K562 (cell line): ENCODE results near the gene AKAP6. TPM values are rescaled to one million over a fixed set of nuclear protein-coding genes. Genes with fewer than 3 reads are reported as not detected.

Source experiments
- ATAC-seq: fragments of 200-7000 bp; cut with Tn5 transposase; 3 replicates; pipeline ENCODE4 v1.9.1; 2020; ENCODE audit warnings: moderate library complexity
- BruUV-seq: library from RNA; stranded (reverse); fragments of 400-500 nt; replicated peaks from 2 replicates; lab custom pipeline; 2021; lab: Mats Ljungman, UMichigan
- CTCF ChIA-PET: fragments of 300-600 bp; formaldehyde crosslinking; extraction: SDS; loops from one replicate; lab custom pipeline; 2021; ENCODE audit warnings: low intra/inter-chr PET ratio; lab: Yijun Ruan, JAX
- POLR2A ChIA-PET: fragments of 300-600, 350-650 bp; sonication (Branson Sonifier 250); formaldehyde crosslinking; extraction: SDS; loops from one replicate; lab custom pipeline; 2021; ENCODE audit warnings: antibody characterized with exemption, inconsistent platforms; lab: Yijun Ruan, JAX
- DNase-seq, 4 experiments: peaks; one replicate each; pipeline versions ENCODE4 v3.0.0 to v3.0.0-alpha.2; 2011 to 2018; ENCODE audit warnings: low spot score in 3 of 4, mixed read lengths in 3 of 4; ENCODE audit errors: extremely low read depth in 1 of 4
- FAIRE-seq: peaks from 2 replicates; lab custom pipeline; 2011; peaks lifted over from hg19 to GRCh38; lab: Jason Lieb, UNC
- H2AFZ ChIP-seq: 2 replicates; pipeline ENCODE4 v1.6.0; 2011; ENCODE audit warnings: low read depth, low read length, control low read depth, inconsistent platforms
- H3K27ac ChIP-seq: fragments of 200-600 bp; 3 replicates; pipeline ENCODE4 v1.8.0; 2011; ENCODE audit warnings: low read depth, mild to moderate bottlenecking, control low read depth, inconsistent platforms, low read length, moderate library complexity, mixed read lengths; ENCODE audit errors: extremely low read depth
- H3K27me3 ChIP-seq, 2 experiments: fragments of 300-600 bp in 1 of 2; 2 replicates in 1 of 2; 3 replicates in 1 of 2; pipeline versions ENCODE4 v1.6.0 to v1.8.0; 2011; ENCODE audit warnings: inconsistent platforms in 2 of 2, low read length in 2 of 2, mild to moderate bottlenecking in 1 of 2, mixed read lengths in 1 of 2, moderate library complexity in 1 of 2; ENCODE audit not compliant: control insufficient read depth in 2 of 2, insufficient read depth in 2 of 2
- H3K36me3 ChIP-seq: fragments of 300-600 bp; 3 replicates; pipeline ENCODE4 v1.8.0; 2011; ENCODE audit warnings: mild to moderate bottlenecking, low read length, inconsistent platforms; ENCODE audit not compliant: control insufficient read depth, insufficient read depth
- H3K4me1 ChIP-seq, 2 experiments: fragments of 200-600 bp in 1 of 2; replicated peaks in 1 of 2; 2 replicates in 1 of 2; 3 replicates in 1 of 2; pipeline versions ENCODE4 v1.5.1 to v1.8.0; 2011; ENCODE audit warnings: inconsistent platforms in 2 of 2, low read length in 2 of 2, mild to moderate bottlenecking in 1 of 2, mixed read lengths in 1 of 2, moderate library complexity in 1 of 2; ENCODE audit not compliant: control insufficient read depth in 2 of 2, insufficient read depth in 2 of 2
- H3K4me2 ChIP-seq: 2 replicates; pipeline ENCODE4 v1.6.1; 2011; ENCODE audit warnings: low read length, control low read depth, inconsistent platforms, mixed read lengths; ENCODE audit not compliant: insufficient read depth
- H3K4me3 ChIP-seq: fragments of 200-600 bp; sonication (generic), shearing (Covaris generic); 2 replicates; pipeline ENCODE4 v1.5.1; 2016; ENCODE audit warnings: control low read depth, inconsistent platforms
- H3K79me2 ChIP-seq: fragments of 200-600 bp; 3 replicates; pipeline ENCODE4 v1.8.0; 2011; ENCODE audit warnings: low read length, inconsistent platforms; ENCODE audit not compliant: control insufficient read depth, insufficient read depth
- H3K9ac ChIP-seq, 2 experiments: 2 replicates each; pipeline versions ENCODE4 v1.6.0 to v1.6.1; 2011; ENCODE audit warnings: low read depth in 2 of 2, low read length in 2 of 2, control low read depth in 1 of 2, inconsistent platforms in 1 of 2, mild to moderate bottlenecking in 1 of 2, mixed read lengths in 1 of 2; ENCODE audit not compliant: insufficient read depth in 1 of 2
- H3K9me1 ChIP-seq: one replicate; pipeline ENCODE4 v1.6.0; 2011; ENCODE audit warnings: inconsistent platforms, mild to moderate bottlenecking, low read length, moderate library complexity; ENCODE audit not compliant: control insufficient read depth, insufficient read depth
- H3K9me3 ChIP-seq: replicated peaks from 2 replicates; pipeline ENCODE4 v1.5.1; 2011; ENCODE audit warnings: low read depth, low read length, inconsistent platforms; ENCODE audit not compliant: control insufficient read depth, insufficient read depth
- H4K20me1 ChIP-seq: replicated peaks from 2 replicates; pipeline ENCODE4 v1.6.1; 2011; ENCODE audit warnings: low read length, inconsistent platforms, mixed read lengths; ENCODE audit not compliant: control insufficient read depth, insufficient read depth
- ATF2 ChIP-seq: sonication (generic); formaldehyde crosslinking; IDR thresholded peaks from 2 replicates; pipeline ENCODE4 v1.8.1; 2022; ENCODE audit warnings: missing genetic modification reagents
- CCAR2 ChIP-seq: fragments of 200-400 bp; formaldehyde crosslinking; IDR thresholded peaks from 2 replicates; pipeline ENCODE4 v1.6.1; 2017; ENCODE audit warnings: mild to moderate bottlenecking, low read depth, low read length
- CXXC5 ChIP-seq: fragments of 250-450 bp; sonication (Bioruptor Pico); IDR thresholded peaks from 2 replicates; pipeline ENCODE4 v1.8.0; 2022; ENCODE audit warnings: inconsistent platforms, mild to moderate bottlenecking, moderate library complexity
- EGR1 ChIP-seq: fragments of 450-650 bp; conservative IDR thresholded peaks from 2 replicates; pipeline ENCODE4 v1.6.1; 2017; ENCODE audit warnings: mild to moderate bottlenecking
- FOSL1 ChIP-seq: fragments of 200-800 bp; sonication (Bioruptor generic); conservative IDR thresholded peaks from 2 replicates; pipeline ENCODE4 v1.6.1; 2016; ENCODE audit warnings: missing genetic modification characterization, missing compliant biosample characterization
- FOXJ2 ChIP-seq: fragments of 200-800 bp; sonication (Bioruptor generic); IDR thresholded peaks from 2 replicates; pipeline ENCODE4 v1.6.1; 2016; ENCODE audit warnings: missing genetic modification characterization, missing compliant biosample characterization
- MCM3 ChIP-seq: fragments of 450-650 bp; IDR thresholded peaks from 2 replicates; pipeline ENCODE4 v1.6.1; 2016
- MEF2D ChIP-seq: conservative IDR thresholded peaks from 2 replicates; pipeline ENCODE4 v1.6.1; 2016; ENCODE audit warnings: low read depth, missing genetic modification characterization, missing compliant biosample characterization
- NFE2 ChIP-seq: IDR thresholded peaks from 2 replicates; pipeline ENCODE4 v1.6.1; 2014; ENCODE audit warnings: antibody characterized with exemption, low read depth
- PHF20 ChIP-seq: fragments of 450-650 bp; IDR thresholded peaks from 2 replicates; pipeline ENCODE4 v1.6.1; 2018; ENCODE audit not compliant: partially characterized antibody
- POLR2B ChIP-seq: fragments of 450-650 bp; IDR thresholded peaks from 2 replicates; pipeline ENCODE4 v1.6.1; 2018; ENCODE audit warnings: low read depth; ENCODE audit not compliant: partially characterized antibody
- ZNF324 ChIP-seq: fragments of 250-450 bp; sonication (Bioruptor Pico); IDR thresholded peaks from 2 replicates; pipeline ENCODE4 v1.4.0; 2020; ENCODE audit warnings: mild to moderate bottlenecking
- ZNF764 ChIP-seq: fragments of 250-450 bp; sonication (Bioruptor Pico); IDR thresholded peaks from 2 replicates; pipeline ENCODE4 v1.4.0; 2020; ENCODE audit warnings: low read depth, mild to moderate bottlenecking, moderate library complexity
- WGBS: fragments of 100-300 bp; shearing (Covaris generic); methylation state at CpG from one replicate; pipeline ENCODE4 v1.1.6; 2016; ENCODE audit warnings: low coverage, mixed read lengths; ENCODE audit not compliant: insufficient coverage; ENCODE audit errors: missing lambda C conversion rate; 5-methylcytosine and 5-hydroxymethylcytosine counted together
- in situ Hi-C: fragments of 300-500 bp; cut with MboI; formaldehyde crosslinking; loops from 4 replicates; pipeline ENCODE4 v1.15.0; 2018; ENCODE audit warnings: inconsistent platforms, mixed read lengths
- intact Hi-C: fragments of 100-400 bp; cut with micrococcal nuclease; formaldehyde crosslinking; loops from 2 replicates; pipeline ENCODE4 v1.14.2; 2022
- polyA plus RNA-seq, 8 experiments: library from polyadenylated mRNA; depleted of rRNA in 4 of 8; stranded (reverse) in 5 of 8; unstranded in 3 of 8; fragments of >200 nt; fragmentation: Nextera tagmentation in 2 of 8; fragmentation: Illumina TruSeq in 1 of 8; extraction: Ambion mirVana in 2 of 8; extraction: Trizol in 1 of 8; gene quantifications; 2 replicates each; pipeline versions ENCODE4 v1.2.1 to v1.2.3, GENCODE V29; 2011 to 2014; ENCODE audit warnings: inconsistent platforms in 1 of 8, missing spikeins in 1 of 8
- total RNA-seq, 7 experiments: library from RNA; depleted of rRNA in 6 of 7; stranded (reverse); fragments of >200 nt in 6 of 7; fragmentation: Illumina TruSeq in 2 of 7; extraction: Trizol in 2 of 7; gene quantifications; 2 replicates each; pipeline versions ENCODE4 v1.2.1 to v1.2.3, GENCODE V29; 2011 to 2021; ENCODE audit warnings: low replicate concordance in 1 of 7

AKAP6 gene
- total and polyA plus RNA-seq, 9 of the 15 experiments (the other 6 are each of a cell fraction or from before 2014, with no cell fraction given): 0.03 to 1.7 (median 0.48) TPM

GRCh38 chr14:32430326-32430725 is 101.2 kb downstream of the AKAP6 start:
- DNase-seq (peak in 2 of 4 experiments; percentile 10 to 19), ATAC-seq (peak; percentile 28; the same call in 2 of the 3 replicates), FAIRE-seq (peak; percentile 61)
- no peak for TF ChIP-seq CXXC5 (CRISPR knock-in tag)
- peak; percentile 40; the same call in 1 of the 2 replicates for TF ChIP-seq NFE2
- peak; percentile 25; the same call in 1 of the 2 replicates for TF ChIP-seq FOSL1 (tag)
- TF ChIP-seq MEF2D: no peak
- TF ChIP-seq EGR1: no peak
- WGBS: 19% methylated on average over 4 of the region's 4 CpGs
- no peaks in the 10 kb centered on the region for H3K27me3 ChIP-seq
- H3K4me2 ChIP-seq: no peak overlapping the region
- peaks cover 0 to 2% of the 10 kb centered on the region in 2 experiments; a peak in 2 of 5 replicates for H3K4me1 ChIP-seq
- BruUV-seq: no TSS peak
- in situ Hi-C loops (no loop called here), intact Hi-C loops (no loop called here)
- no peaks in the 10 kb centered on the region for H3K9me1 ChIP-seq
- no peak overlapping the region for H3K9ac ChIP-seq
- no peak overlapping the region; the same call in 2 of the 3 replicates for H3K27ac ChIP-seq
- no peak overlapping the region for H3K4me3 ChIP-seq
- ChIA-PET CTCF (no interaction called here), POLR2A (no interaction called here)
- no peaks in the 10 kb centered on the region for H3K36me3 ChIP-seq
- no peaks in the 10 kb centered on the region for H4K20me1 ChIP-seq
- H3K9me3 ChIP-seq: no peaks in the 10 kb centered on the region
- H3K79me2 ChIP-seq: no peaks in the 10 kb centered on the region
- peak overlapping the region; percentile 33 for H2AFZ ChIP-seq

- Histone ChIP-seq H3K4me3 (no peak overlapping the region), H3K27me3 (no peaks in the 10 kb centered on the region)
- CTCF ChIA-PET: no interaction called here
Observed at GRCh38 chr14:32432813-32433538, 103.9 kb downstream of the AKAP6 start.

More at GRCh38 chr14:32432813-32433538, 103.9 kb downstream of the AKAP6 start:
- Histone ChIP-seq H3K9me1 (no peaks in the 10 kb centered on the region), H3K9me3 (no peaks in the 10 kb centered on the region), H3K4me2 (no peak overlapping the region), H3K79me2 (no peaks in the 10 kb centered on the region), H3K27ac (no peak overlapping the region), H3K9ac (no peak overlapping the region), H3K36me3 (no peaks in the 10 kb centered on the region), H2AFZ (no peak overlapping the region), H3K4me1 (peaks cover 0 to 2% of the 10 kb centered on the region in 2 experiments; a peak in 2 of 5 replicates), H4K20me1 (no peaks in the 10 kb centered on the region)
- WGBS: 80% methylated on average over 7 of the region's 8 CpGs
- in situ Hi-C loops (no loop called here), intact Hi-C loops (no loop called here)
- FAIRE-seq (no peak), ATAC-seq (no peak), DNase-seq (no peak)
- no peak for TF ChIP-seq CCAR2
- no peak for TF ChIP-seq MCM3
- TF ChIP-seq FOXJ2 (tag): no peak
- TF ChIP-seq PHF20: no peak
- no peak for TF ChIP-seq POLR2B
- TF ChIP-seq ZNF324 (CRISPR knock-in tag): no peak
- TF ChIP-seq ZNF764 (CRISPR knock-in tag): no peak
- TF ChIP-seq ATF2 (CRISPR knock-in tag): no peak
- POLR2A ChIA-PET: no interaction called here
- no TSS peak for BruUV-seq
